ENCODE results near the gene HS2ST1.
A peak's percentile ranks its signal among the peaks of the same experiment; 100 is the strongest.

HS2ST1 gene

DNA sequence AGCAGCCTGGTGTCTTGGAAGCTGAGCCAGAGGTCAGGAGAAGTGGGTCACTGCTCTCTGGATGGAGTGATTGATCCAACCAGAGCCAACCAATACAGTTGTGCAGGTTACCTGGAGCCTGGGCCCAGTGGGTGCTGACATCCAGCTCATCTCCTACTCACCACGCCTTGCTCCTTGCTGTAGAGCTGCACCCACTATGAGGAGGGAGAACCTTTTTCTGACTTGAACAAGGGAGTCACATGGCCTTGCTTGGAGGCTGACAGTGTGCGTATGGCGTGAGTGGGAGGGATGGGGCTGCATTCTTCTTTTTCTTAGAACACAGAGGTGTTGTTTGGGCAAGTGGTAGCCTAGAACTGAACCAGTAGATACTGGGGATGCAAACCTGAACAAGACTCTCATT is 213.1 kb downstream of the HS2ST1 start:
- Histone ChIP-seq H3K9me3 (ENCODE audit: insufficient read depth, low read depth, low read length) (no peaks in the 10 kb centered on the region), H3K27ac (ENCODE audit: low read depth, low read length) (no peak overlapping the region), H3K9ac (ENCODE audit: low read depth, low read length) (no peak overlapping the region), H3K36me3 (ENCODE audit: insufficient read depth, low read length) (no peaks in the 10 kb centered on the region), H3K4me1 (ENCODE audit: insufficient read depth, low read length) (no peaks in the 10 kb centered on the region), H3K27me3 (ENCODE audit: insufficient read depth, low read length) (peaks cover 8% of the 10 kb centered on the region), H3K4me3 (ENCODE audit: low read length) (no peak overlapping the region)
- 96% methylated on average over 3 of the region's 3 CpGs for WGBS

DNA sequence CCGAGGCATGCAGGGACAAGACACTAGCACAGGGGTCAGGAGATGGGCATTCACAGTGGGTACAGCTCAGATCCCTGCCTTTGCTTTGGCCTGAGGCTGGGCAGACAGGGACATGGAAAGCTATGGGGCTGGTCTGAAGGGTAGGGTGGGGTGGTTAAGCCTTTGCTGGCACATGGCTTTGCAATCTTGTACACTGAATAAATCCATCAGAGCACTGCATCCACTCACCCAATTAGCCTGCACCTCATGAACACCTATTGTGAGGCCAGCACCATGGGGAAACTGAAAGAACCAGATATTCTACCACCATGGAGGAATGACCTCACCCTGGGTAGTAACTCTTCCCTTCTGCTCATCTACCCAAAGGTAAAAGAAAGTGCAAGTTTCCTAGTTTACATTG is 214.6 kb downstream of the HS2ST1 start:
- Histone ChIP-seq H3K9me3 (ENCODE audit: insufficient read depth, low read depth, low read length) (no peaks in the 10 kb centered on the region), H3K4me1 (ENCODE audit: insufficient read depth, low read length) (no peaks in the 10 kb centered on the region), H3K27me3 (ENCODE audit: insufficient read depth, low read length) (peaks cover 16% of the 10 kb centered on the region), H3K4me3 (ENCODE audit: low read length) (no peak overlapping the region), H3K36me3 (ENCODE audit: insufficient read depth, low read length) (no peaks in the 10 kb centered on the region), H3K9ac (ENCODE audit: low read depth, low read length) (no peak overlapping the region), H3K27ac (ENCODE audit: low read depth, low read length) (no peak overlapping the region)
- 90% methylated on average over 1 of the region's 1 CpG for WGBS

DNA sequence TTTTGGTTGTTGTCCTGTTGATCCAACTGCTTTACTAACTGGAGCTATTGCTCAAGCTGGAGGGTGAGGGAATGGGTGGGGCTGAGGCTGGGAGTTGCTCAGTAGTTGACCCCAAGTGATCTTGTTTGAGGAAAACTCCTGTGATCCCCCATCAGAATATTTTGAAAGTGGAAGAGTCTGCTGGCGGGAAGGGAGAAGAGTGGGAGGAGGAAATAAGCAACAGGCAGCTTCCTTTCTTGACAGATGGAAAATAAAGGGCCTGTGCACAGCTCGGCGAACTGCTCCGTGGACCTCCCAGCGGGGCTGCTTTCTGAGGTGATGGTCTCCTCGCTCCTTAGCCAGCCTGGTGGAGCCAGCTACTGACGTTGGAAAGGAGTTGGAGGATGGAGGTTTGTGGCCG is 215.2 kb downstream of the HS2ST1 start:
- peaks cover 16% of the 10 kb centered on the region for H3K27me3 ChIP-seq (ENCODE audit: insufficient read depth, low read length)
- no peak overlapping the region for H3K4me3 ChIP-seq (ENCODE audit: low read length)
- WGBS: 87% methylated on average over 8 of the region's 8 CpGs
- no peak overlapping the region for H3K27ac ChIP-seq (ENCODE audit: low read depth, low read length)
- no peaks in the 10 kb centered on the region for H3K36me3 ChIP-seq (ENCODE audit: insufficient read depth, low read length)
- H3K4me1 ChIP-seq (ENCODE audit: insufficient read depth, low read length): no peaks in the 10 kb centered on the region
- H3K9ac ChIP-seq (ENCODE audit: low read depth, low read length): no peak overlapping the region
- no peaks in the 10 kb centered on the region for H3K9me3 ChIP-seq (ENCODE audit: insufficient read depth, low read depth, low read length)

DNA sequence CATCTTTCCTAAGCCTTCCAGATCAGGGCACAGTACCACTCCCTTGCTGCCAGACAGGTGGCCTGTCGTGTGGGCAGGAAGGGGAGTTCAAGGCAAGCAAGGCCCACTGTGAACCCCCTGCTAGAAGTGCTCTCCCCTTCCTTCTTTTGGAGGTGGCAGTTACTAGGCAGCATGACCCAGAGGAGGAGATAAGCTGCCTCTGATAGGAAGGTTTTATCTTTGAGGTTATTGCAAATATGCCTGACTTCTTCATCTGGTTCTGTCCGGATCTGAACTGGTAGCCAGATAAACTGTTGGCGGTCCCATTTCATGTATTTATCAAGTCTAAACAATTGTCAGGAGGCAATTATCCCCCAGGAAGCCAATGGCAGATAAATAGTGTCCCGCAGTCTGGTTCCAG is 216.0 kb downstream of the HS2ST1 start:
- H3K9me3 ChIP-seq (ENCODE audit: insufficient read depth, low read depth, low read length): no peaks in the 10 kb centered on the region
- 90% methylated on average over 4 of the region's 4 CpGs for WGBS

DNA sequence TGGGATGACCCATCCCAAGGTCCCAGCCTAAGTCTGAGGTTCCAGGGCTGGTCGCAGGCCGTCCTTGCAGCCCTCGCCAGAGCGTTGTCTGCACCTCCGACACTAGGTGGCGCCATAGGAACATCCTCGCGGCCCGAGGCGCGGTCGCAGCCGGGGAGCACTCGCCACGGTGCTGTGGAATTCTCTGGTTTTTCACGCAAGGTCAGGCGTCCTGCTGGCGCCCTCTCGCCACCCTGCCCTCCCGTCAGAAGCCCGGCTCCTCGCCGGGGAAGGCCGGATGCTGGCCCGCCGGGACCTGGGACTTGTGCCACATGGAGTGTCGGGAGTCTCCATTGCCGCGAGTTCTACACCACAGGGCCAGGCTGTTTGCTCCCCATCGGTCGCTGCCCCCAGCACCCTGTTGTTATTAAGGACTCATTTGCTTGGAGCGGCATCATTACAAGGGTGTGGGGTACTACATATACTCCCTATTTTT is 217.4 kb downstream of the HS2ST1 start:
- WGBS: 4% methylated on average over 32 of the region's 32 CpGs
- peak overlapping the region; percentile 53 for H3K9ac ChIP-seq (ENCODE audit: low read depth, low read length)

More for the DNA sequence above, 216.0 kb downstream of the HS2ST1 start:
- H3K27ac ChIP-seq (ENCODE audit: low read depth, low read length): no peak overlapping the region
- H3K27me3 ChIP-seq (ENCODE audit: insufficient read depth, low read length): peaks cover 16% of the 10 kb centered on the region
- H3K9ac ChIP-seq (ENCODE audit: low read depth, low read length): no peak overlapping the region
- 0 out of 2 replicates have a peak, but pooled peaks cover 8% of the 10 kb centered on the region for H3K4me1 ChIP-seq (ENCODE audit: insufficient read depth, low read length)
- no peak overlapping the region for H3K4me3 ChIP-seq (ENCODE audit: low read length)
- no peaks in the 10 kb centered on the region for H3K36me3 ChIP-seq (ENCODE audit: insufficient read depth, low read length)

DNA sequence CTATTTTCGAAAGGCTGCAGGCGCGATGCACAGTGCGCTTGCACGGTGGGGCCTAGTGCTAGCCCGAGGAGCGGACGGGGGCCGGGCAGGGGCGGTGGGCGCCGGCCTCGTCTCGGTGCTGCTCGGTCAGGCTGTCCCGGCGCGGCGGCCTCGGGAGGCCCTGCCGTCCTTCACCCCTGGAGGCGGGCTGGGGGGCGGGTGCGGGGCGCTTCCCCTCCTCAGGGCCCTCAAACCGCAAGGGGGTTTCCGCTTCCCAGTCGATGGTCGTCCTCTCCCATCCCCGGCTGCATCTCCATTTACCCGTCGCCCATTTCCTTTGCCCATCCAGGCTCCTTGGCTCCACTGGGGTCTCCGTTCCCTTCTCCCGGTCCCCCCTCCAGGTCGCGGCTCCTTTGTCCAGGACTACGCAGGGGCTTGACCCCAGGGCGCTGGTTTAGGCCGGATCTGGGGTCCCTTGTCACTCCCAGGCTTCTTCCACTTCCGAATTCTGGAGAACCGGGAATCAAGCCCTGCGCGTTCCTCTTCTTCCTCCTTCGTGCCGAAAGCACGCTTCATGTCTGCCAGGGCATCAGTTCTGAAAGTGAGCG is 217.9 kb downstream of the HS2ST1 start:
- Histone ChIP-seq H3K9ac (ENCODE audit: low read depth, low read length) (peak overlapping the region; percentile 53), H3K27me3 (ENCODE audit: insufficient read depth, low read length) (peaks cover 16% of the 10 kb centered on the region), H3K36me3 (ENCODE audit: insufficient read depth, low read length) (no peaks in the 10 kb centered on the region), H3K9me3 (ENCODE audit: insufficient read depth, low read depth, low read length) (no peaks in the 10 kb centered on the region), H3K4me1 (ENCODE audit: insufficient read depth, low read length) (0 out of 2 replicates have a peak, but pooled peaks cover 8% of the 10 kb centered on the region), H3K4me3 (ENCODE audit: low read length) (peak overlapping the region; percentile 49), H3K27ac (ENCODE audit: low read depth, low read length) (no peak overlapping the region)
- 73% methylated on average over 47 of the region's 47 CpGs for WGBS

More for the DNA sequence above, 217.4 kb downstream of the HS2ST1 start:
- Histone ChIP-seq H3K36me3 (ENCODE audit: insufficient read depth, low read length) (no peaks in the 10 kb centered on the region), H3K9me3 (ENCODE audit: insufficient read depth, low read depth, low read length) (no peaks in the 10 kb centered on the region), H3K4me1 (ENCODE audit: insufficient read depth, low read length) (0 out of 2 replicates have a peak, but pooled peaks cover 8% of the 10 kb centered on the region), H3K27me3 (ENCODE audit: insufficient read depth, low read length) (peaks cover 16% of the 10 kb centered on the region), H3K4me3 (ENCODE audit: low read length) (peak overlapping the region; percentile 49), H3K27ac (ENCODE audit: low read depth, low read length) (no peak overlapping the region)

DNA sequence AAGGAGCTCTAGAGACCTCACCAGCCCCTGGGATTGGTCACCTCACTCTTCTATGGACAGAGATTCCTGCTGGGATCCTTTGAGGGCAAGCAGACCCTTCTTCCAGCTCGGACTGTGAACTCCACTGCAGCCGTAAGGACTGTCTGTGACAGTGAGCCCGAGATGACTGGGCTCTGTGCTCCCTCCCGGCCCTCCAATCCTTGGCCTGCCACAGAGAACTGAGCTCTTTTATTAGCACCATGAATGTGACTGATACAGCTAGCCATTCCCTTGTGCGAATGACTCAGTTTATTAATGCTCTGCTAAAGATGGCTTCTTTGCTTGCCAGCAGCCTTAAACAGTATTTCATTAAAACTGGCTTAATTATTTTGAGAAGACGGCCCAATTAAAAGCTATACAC is 219.6 kb downstream of the HS2ST1 start:
- Histone ChIP-seq H3K27ac (ENCODE audit: low read depth, low read length) (no peak overlapping the region), H3K4me3 (ENCODE audit: low read length) (no peak overlapping the region), H3K9ac (ENCODE audit: low read depth, low read length) (no peak overlapping the region), H3K27me3 (ENCODE audit: insufficient read depth, low read length) (peaks cover 16% of the 10 kb centered on the region), H3K4me1 (ENCODE audit: insufficient read depth, low read length) (0 out of 2 replicates have a peak, but pooled peaks cover 8% of the 10 kb centered on the region), H3K36me3 (ENCODE audit: insufficient read depth, low read length) (no peaks in the 10 kb centered on the region), H3K9me3 (ENCODE audit: insufficient read depth, low read depth, low read length) (no peaks in the 10 kb centered on the region)
- WGBS: 83% methylated on average over 5 of the region's 6 CpGs

DNA sequence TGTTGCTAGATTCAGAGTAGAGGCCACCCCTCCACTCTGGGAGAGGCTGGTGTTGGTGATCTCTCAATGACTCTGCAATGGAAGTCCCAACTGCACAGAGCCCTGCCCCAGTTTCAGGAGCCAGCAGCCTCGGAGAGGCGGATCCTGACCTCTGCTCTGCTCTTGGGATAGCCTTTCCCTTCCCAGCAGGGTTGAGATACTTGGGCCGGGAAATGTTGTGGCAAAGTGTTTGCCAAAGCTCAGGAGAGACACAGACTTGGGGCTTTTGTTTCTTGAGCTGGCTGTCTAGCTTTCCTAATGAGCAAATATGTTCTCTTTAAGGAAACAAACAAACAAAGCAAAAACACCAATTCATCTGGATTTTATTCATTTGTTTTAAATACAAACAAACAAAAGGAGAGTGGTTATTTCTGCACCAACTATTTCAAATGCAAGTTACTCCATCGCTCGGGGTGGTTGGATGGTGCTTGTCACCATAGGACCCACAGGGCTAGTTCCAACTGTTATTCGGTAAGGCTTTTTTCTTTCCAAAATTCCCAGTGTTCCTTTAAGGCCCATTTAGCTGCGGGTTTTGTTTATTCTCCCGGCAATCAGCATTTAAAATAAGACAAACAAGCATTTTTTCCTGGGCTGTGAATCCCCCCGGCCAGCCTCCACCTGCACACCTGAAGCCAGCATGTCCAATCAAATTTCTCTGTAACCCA is 220.3 kb downstream of the HS2ST1 start:
- H3K4me3 ChIP-seq (ENCODE audit: low read length): no peak overlapping the region
- H3K4me1 ChIP-seq (ENCODE audit: insufficient read depth, low read length): 0 out of 2 replicates have a peak, but pooled peaks cover 8% of the 10 kb centered on the region
- H3K9ac ChIP-seq (ENCODE audit: low read depth, low read length): no peak overlapping the region
- H3K27ac ChIP-seq (ENCODE audit: low read depth, low read length): no peak overlapping the region
- no peaks in the 10 kb centered on the region for H3K9me3 ChIP-seq (ENCODE audit: insufficient read depth, low read depth, low read length)
- 71% methylated on average over 9 of the region's 9 CpGs for WGBS
- peaks cover 16% of the 10 kb centered on the region for H3K27me3 ChIP-seq (ENCODE audit: insufficient read depth, low read length)
- H3K36me3 ChIP-seq (ENCODE audit: insufficient read depth, low read length): no peaks in the 10 kb centered on the region

DNA sequence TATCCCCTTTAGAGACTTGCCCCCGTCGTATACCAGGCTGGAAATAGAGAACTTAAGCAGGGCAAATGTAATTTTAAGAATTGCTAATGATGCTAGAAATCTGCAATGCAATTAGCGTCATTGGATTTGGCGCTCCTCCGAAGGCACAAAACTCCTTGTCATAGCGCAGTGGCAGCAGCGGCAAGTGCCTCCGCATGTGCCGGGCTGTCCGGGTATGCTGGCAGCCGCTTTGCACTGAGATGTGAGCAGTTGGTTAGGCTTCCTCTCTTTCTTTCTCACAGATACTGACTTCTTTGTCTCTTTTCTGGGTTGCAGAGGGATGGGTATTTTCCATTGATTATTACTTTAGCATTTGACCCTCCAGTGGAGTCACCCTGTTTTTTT is 220.9 kb downstream of the HS2ST1 start:
- Histone ChIP-seq H3K27me3 (ENCODE audit: insufficient read depth, low read length) (peaks cover 16% of the 10 kb centered on the region), H3K4me3 (ENCODE audit: low read length) (no peak overlapping the region), H3K4me1 (ENCODE audit: insufficient read depth, low read length) (0 out of 2 replicates have a peak, but pooled peaks cover 8% of the 10 kb centered on the region), H3K27ac (ENCODE audit: low read depth, low read length) (no peak overlapping the region), H3K36me3 (ENCODE audit: insufficient read depth, low read length) (no peaks in the 10 kb centered on the region), H3K9me3 (ENCODE audit: insufficient read depth, low read depth, low read length) (no peaks in the 10 kb centered on the region), H3K9ac (ENCODE audit: low read depth, low read length) (no peak overlapping the region)
- 91% methylated on average over 11 of the region's 11 CpGs for WGBS

DNA sequence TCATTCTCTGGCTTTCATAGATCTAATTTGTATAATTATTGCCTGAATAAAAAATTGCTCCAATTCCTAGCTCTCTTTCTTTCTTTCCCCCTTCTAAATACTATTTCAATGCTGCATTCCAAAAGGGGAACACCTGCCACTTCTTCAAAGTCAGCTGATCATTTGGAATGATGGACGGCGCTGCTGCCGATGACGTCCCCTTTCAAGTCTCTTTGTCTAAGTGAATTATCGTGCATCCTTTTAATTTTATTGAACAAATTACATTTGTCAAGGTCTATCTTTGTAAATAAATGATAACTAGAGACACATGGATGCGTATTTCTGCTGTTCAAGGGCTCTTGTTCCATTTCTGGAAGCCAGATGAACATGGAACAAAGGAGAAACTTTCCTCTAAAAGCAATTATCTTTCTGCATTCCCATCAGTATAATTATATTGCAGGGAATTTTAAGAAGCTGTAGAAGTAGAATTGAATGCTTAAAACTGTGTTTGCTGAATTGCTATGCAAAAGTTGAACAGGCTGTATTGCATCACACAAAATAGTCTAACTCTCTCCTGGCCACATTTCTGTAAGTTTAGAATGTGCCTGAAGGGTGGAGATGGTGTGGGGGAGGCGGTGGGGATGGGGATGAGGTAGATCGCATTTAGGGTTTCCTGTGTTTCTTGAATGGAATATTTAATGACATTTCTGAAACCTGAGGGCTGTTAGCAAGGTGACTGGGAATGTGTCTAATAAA is 222.3 kb downstream of the HS2ST1 start:
- 96% methylated on average over 8 of the region's 8 CpGs for WGBS
- Histone ChIP-seq H3K9ac (ENCODE audit: low read depth, low read length) (no peak overlapping the region), H3K9me3 (ENCODE audit: insufficient read depth, low read depth, low read length) (no peaks in the 10 kb centered on the region), H3K4me3 (ENCODE audit: low read length) (no peak overlapping the region), H3K27ac (ENCODE audit: low read depth, low read length) (no peak overlapping the region), H3K4me1 (ENCODE audit: insufficient read depth, low read length) (0 out of 2 replicates have a peak, but pooled peaks cover 8% of the 10 kb centered on the region), H3K27me3 (ENCODE audit: insufficient read depth, low read length) (peaks cover 16% of the 10 kb centered on the region), H3K36me3 (ENCODE audit: insufficient read depth, low read length) (no peaks in the 10 kb centered on the region)

DNA sequence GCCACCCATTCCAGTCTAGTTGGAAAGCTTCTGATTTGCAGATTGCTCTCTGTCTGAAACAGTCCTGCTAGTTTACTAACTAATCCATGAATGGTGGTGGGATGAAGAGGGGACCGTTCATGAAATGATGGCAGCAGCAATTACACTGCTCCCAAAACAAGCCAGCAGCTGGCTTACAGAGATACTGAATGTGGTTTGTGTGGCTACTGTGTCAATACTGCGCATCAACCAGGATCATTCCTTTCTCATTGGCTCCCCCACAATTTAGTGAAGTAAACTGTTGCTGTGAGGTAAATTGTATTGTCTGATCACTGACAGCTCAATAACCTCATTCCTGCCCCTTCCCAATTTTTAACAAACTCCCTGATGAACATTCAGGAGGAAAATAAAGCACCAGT is 222.9 kb downstream of the HS2ST1 start:
- H3K9ac ChIP-seq (ENCODE audit: low read depth, low read length): no peak overlapping the region
- no peaks in the 10 kb centered on the region for H3K9me3 ChIP-seq (ENCODE audit: insufficient read depth, low read depth, low read length)
- peaks cover 10% of the 10 kb centered on the region for H3K27me3 ChIP-seq (ENCODE audit: insufficient read depth, low read length)
- 83% methylated on average over 1 of the region's 2 CpGs for WGBS
- 0 out of 2 replicates have a peak, but pooled peaks cover 8% of the 10 kb centered on the region for H3K4me1 ChIP-seq (ENCODE audit: insufficient read depth, low read length)
- H3K36me3 ChIP-seq (ENCODE audit: insufficient read depth, low read length): no peaks in the 10 kb centered on the region
- H3K4me3 ChIP-seq (ENCODE audit: low read length): no peak overlapping the region
- H3K27ac ChIP-seq (ENCODE audit: low read depth, low read length): no peak overlapping the region

All from HUES64 (cell line).